HepG2 (cell line): ENCODE results near the gene SLC16A5. TPM values are rescaled to one million over a fixed set of nuclear protein-coding genes. Genes with fewer than 3 reads are reported as not detected.

Experiments
- ARID4A ChIP-seq: sonication (generic); formaldehyde crosslinking; IDR thresholded peaks from 2 replicates; pipeline ENCODE4 v1.5.0; 2020; ENCODE audit warnings: mild to moderate bottlenecking, missing genetic modification reagents, borderline replicate concordance
- ATRX ChIP-seq: sonication (generic); formaldehyde crosslinking; IDR thresholded peaks from 2 replicates; pipeline ENCODE4 v1.4.0; 2020; ENCODE audit warnings: missing genetic modification reagents, borderline replicate concordance
- BCLAF1 ChIP-seq: fragments of 450-650 bp; IDR thresholded peaks from 2 replicates; pipeline ENCODE4 v1.6.1; 2017; ENCODE audit warnings: mild to moderate bottlenecking
- DZIP1 ChIP-seq: sonication (generic); formaldehyde crosslinking; IDR thresholded peaks from 2 replicates; pipeline ENCODE4 v1.5.0; 2020; ENCODE audit warnings: mild to moderate bottlenecking, missing genetic modification reagents
- FOXA3 ChIP-seq: IDR thresholded peaks from 2 replicates; pipeline ENCODE4 v1.6.1; 2016; ENCODE audit warnings: missing genetic modification reagents, missing compliant biosample characterization
- HDAC6 ChIP-seq: fragments of 200-600 bp; sonication (generic); IDR thresholded peaks from 2 replicates; pipeline ENCODE4 v1.7.0; 2017; ENCODE audit warnings: mild to moderate bottlenecking, antibody characterized with exemption, low read length, low read depth
- JUND ChIP-seq: sonication (generic); formaldehyde crosslinking; IDR thresholded peaks from 2 replicates; pipeline ENCODE4 v1.8.0; 2022; ENCODE audit warnings: mild to moderate bottlenecking, missing genetic modification reagents
- PPARG ChIP-seq: conservative IDR thresholded peaks from 2 replicates; pipeline ENCODE4 v1.6.1; 2016; ENCODE audit warnings: missing biosample characterization, missing genetic modification reagents
- SMARCE1 ChIP-seq: fragments of 450-650 bp; IDR thresholded peaks from 2 replicates; pipeline ENCODE4 v1.6.1; 2017; ENCODE audit warnings: borderline replicate concordance
- ZBTB49 ChIP-seq: sonication (generic); formaldehyde crosslinking; IDR thresholded peaks from 2 replicates; pipeline ENCODE4 v1.4.0; 2020; ENCODE audit warnings: missing genetic modification reagents, borderline replicate concordance
- ZNF18 ChIP-seq: sonication (generic); formaldehyde crosslinking; IDR thresholded peaks from 2 replicates; pipeline ENCODE4 v1.8.0; 2022; ENCODE audit warnings: mild to moderate bottlenecking, missing genetic modification reagents; ENCODE audit not compliant: insufficient replicate concordance
- ZNF24 ChIP-seq: fragments of 450-650 bp; IDR thresholded peaks from 2 replicates; pipeline ENCODE4 v1.6.1; 2017; ENCODE audit warnings: antibody characterized with exemption, mild to moderate bottlenecking
- ZNF577 ChIP-seq: sonication (generic); formaldehyde crosslinking; IDR thresholded peaks from 2 replicates; pipeline ENCODE4 v1.4.0; 2020; ENCODE audit warnings: mild to moderate bottlenecking, low read depth, missing genetic modification reagents, borderline replicate concordance
- ZNF713 ChIP-seq: sonication (generic); formaldehyde crosslinking; IDR thresholded peaks from 2 replicates; pipeline ENCODE4 v1.4.0; 2020; ENCODE audit warnings: mild to moderate bottlenecking, missing genetic modification reagents
- polyA plus RNA-seq, 8 experiments: library from polyadenylated mRNA; depleted of rRNA in 3 of 8; stranded (reverse) in 7 of 8; unstranded in 1 of 8; fragments of >200 nt; fragmentation: Illumina TruSeq in 4 of 8; extraction: Trizol in 4 of 8; gene quantifications; 2 replicates each; pipeline versions ENCODE4 v1.2.1 to v1.2.3, GENCODE V29; 2011 to 2016; ENCODE audit warnings: low read depth in 4 of 8, missing spikeins in 1 of 8, mixed read lengths in 1 of 8; ENCODE audit not compliant: insufficient read depth in 1 of 8
- total RNA-seq, 5 experiments: library from RNA; depleted of rRNA; stranded (reverse); fragments of >200 nt; fragmentation: Illumina TruSeq; extraction: Trizol; gene quantifications; 2 replicates each; pipeline ENCODE4 v1.2.3, GENCODE V29; 2016; ENCODE audit warnings: low read depth in 1 of 5

The SLC16A5 gene
- total and polyA plus RNA-seq, 2 of the 13 experiments (the other 11 are each of a cell fraction or from before 2014, with no cell fraction given), result 0.69 to 5.6 TPM

- TF ChIP-seq BCLAF1 (no peak), ZNF577 (CRISPR knock-in tag) (no peak), ZNF24 (peak; percentile 59; the same call in 1 of the 2 replicates), JUND (no peak), ZNF713 (CRISPR knock-in tag) (no peak), FOXA3 (CRISPR knock-in tag) (peak; percentile 32; the same call in 1 of the 2 replicates), ZBTB49 (CRISPR knock-in tag) (no peak), HDAC6 (no peak), ZNF18 (CRISPR knock-in tag) (no peak), DZIP1 (CRISPR knock-in tag) (no peak; the same call in 1 of the 2 replicates), PPARG (CRISPR knock-in tag) (peak; percentile 79), ARID4A (CRISPR knock-in tag) (peak; percentile 95), SMARCE1 (no peak), ATRX (CRISPR knock-in tag) (no peak)
Observed at GRCh38 chr17:75131278-75132017, 43.7 kb downstream of the SLC16A5 start, which contains the start of gene NT5C (continued).
